ENCODE data around the gene TSPOAP1.

Gene TSPOAP1

GRCh38 chr17:58324409-58325288 is 3.9 kb downstream of the TSPOAP1 start:
- peak overlapping the region; percentile 86 for H3K27ac ChIP-seq
- TF ChIP-seq CTCF (conservative IDR thresholded peaks at IDR 0.05): no peak

GRCh38 chr17:58324056-58324408 is 4.6 kb downstream of the TSPOAP1 start:
- no peak for TF ChIP-seq CTCF (conservative IDR thresholded peaks at IDR 0.05)
- peak overlapping the region; percentile 86 for H3K27ac ChIP-seq

GRCh38 chr17:58323366-58324055 is 5.1 kb downstream of the TSPOAP1 start:
- peak overlapping the region; percentile 86; the same call in 1 of the 2 replicates for H3K27ac ChIP-seq
- TF ChIP-seq CTCF (conservative IDR thresholded peaks at IDR 0.05): no peak

- H3K27ac ChIP-seq: no peak overlapping the region
Measured at GRCh38 chr17:58322581-58323185, 5.9 kb downstream of the TSPOAP1 start.

GRCh38 chr17:58321571-58322525 is 6.7 kb downstream of the TSPOAP1 start:
- TF ChIP-seq CTCF (conservative IDR thresholded peaks at IDR 0.05): no peak
- H3K27ac ChIP-seq: no peak overlapping the region

More at GRCh38 chr17:58322581-58323185, 5.9 kb downstream of the TSPOAP1 start:
- TF ChIP-seq CTCF (conservative IDR thresholded peaks at IDR 0.05): no peak

- no peak for TF ChIP-seq CTCF (conservative IDR thresholded peaks at IDR 0.05)
- H3K27ac ChIP-seq: no peak overlapping the region
Measured at GRCh38 chr17:58320570-58321323, 7.8 kb downstream of the TSPOAP1 start.

Data from VCaP (cell line).